ENCODE measurements around the gene LAMP1. TPM values are rescaled to one million over a fixed set of nuclear protein-coding genes. Genes with fewer than 3 reads are reported as not detected.

LAMP1 gene
- total and polyA plus RNA-seq, 9 donors, result 51.7 to 212 (median 144) TPM

DNA sequence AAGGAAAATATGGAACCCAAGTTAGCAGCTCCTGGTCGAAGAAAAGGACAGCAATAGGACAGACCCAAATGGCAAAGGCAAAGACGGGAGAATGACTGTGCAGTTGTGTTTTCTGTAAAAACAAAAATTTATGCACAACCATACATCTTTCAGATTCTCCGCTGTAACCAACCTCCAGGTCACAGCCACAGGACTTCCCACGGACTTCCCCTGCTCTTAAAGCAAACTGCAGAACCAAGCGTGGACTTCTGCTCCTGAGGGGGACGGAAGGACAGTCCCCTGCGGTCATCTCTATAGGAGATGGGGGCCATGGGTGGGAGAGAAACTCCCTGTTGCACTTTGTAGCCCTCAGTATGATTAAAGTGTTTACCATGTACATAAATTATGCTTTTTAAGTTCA, 64.4 kb downstream of the LAMP1 start:
- DNase-seq, result no peak
- WGBS, 3 donors, result 76 to 86% (median 85%) methylated on average over 7 of the region's 7 CpGs
- intact Hi-C loops (cut with DNase I), result loop anchor here in 1 of 4 donors (10.0 kb wide), 1 partner anchor 207 kb away; the partner anchor contains the start of gene PROZ
- H3K36me3 ChIP-seq, result no peaks in the 10 kb centered on the region
- H3K27me3 ChIP-seq, result no peaks in the 10 kb centered on the region
- no peak overlapping the region for H3K4me3 ChIP-seq
- no peak overlapping the region for H3K27ac ChIP-seq
- no peak for TF ChIP-seq EP300 (IDR thresholded peaks at IDR 0.05)
- TF ChIP-seq CTCF (IDR thresholded peaks at IDR 0.05), result no peak
- TF ChIP-seq POLR2A (IDR thresholded peaks at IDR 0.05), result no peak
- peaks cover 15% of the 10 kb centered on the region for H3K4me1 ChIP-seq (ENCODE audit: insufficient read depth)
- no peaks in the 10 kb centered on the region for H3K9me3 ChIP-seq

DNA sequence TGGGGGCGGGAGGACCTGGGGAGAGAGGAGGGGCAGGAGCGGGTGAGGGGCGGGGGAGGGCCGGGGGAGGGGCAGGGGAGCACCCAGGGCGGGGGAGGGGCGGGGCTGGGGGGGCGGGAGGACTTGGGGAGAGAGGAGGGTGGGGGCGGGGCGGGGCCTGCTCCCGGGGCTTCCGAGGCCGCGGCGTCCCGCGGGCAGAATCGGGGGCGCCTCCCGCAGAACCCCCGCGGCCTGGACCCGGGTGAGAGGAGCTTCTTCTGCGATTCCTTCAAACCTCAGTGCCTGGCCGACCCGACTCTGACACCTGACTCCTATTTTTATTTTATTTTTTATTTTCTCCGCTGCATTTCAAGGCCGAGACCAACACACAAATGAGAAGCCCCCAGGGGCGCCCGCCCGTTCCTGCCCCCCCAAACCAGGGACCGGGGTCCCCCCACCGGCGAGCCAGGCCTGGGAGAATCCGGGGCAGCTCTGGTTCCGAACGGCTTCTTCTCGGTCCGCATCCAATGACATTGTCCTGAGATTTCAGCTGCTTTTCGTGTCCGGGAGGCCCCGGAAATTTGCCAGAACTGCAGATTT, 67.4 kb downstream of the LAMP1 start:
- H3K4me1 ChIP-seq (ENCODE audit: insufficient read depth), result peaks cover 15% of the 10 kb centered on the region
- H3K4me3 ChIP-seq, result peak overlapping the region; percentile 48
- whole genome bisulfite sequencing, 3 donors, result 1 to 4% (median 3%) methylated on average over 32 to 35 of the region's 41 CpGs
- no peaks in the 10 kb centered on the region for H3K27me3 ChIP-seq
- intact Hi-C loops (cut with DNase I), result loop anchor here in 1 of 4 donors (2.0 to 10.0 kb wide), 2 partner anchors 68 to 210 kb away; partner anchors contain the start of genes LAMP1 and PROZ
- TF ChIP-seq POLR2A (IDR thresholded peaks at IDR 0.05) (no peak), EP300 (IDR thresholded peaks at IDR 0.05) (no peak), CTCF (IDR thresholded peaks at IDR 0.05) (no peak)
- peak in 2 of 5 donors; percentile 69 to 77 for DNase-seq
- H3K27ac ChIP-seq, result peak overlapping the region; percentile 66 to 80
- no peaks in the 10 kb centered on the region for H3K36me3 ChIP-seq
- H3K9me3 ChIP-seq, result no peaks in the 10 kb centered on the region

- DNase-seq, result peak; percentile 48 to 74 (median 57)
- WGBS, 3 donors, result 75 to 89% (median 80%) methylated on average over 30 to 41 of the region's 41 CpGs
- Histone ChIP-seq H3K36me3 (no peaks in the 10 kb centered on the region), H3K27ac (peak overlapping the region; percentile 66 to 80), H3K4me3 (peak overlapping the region; percentile 48), H3K4me1 (ENCODE audit: insufficient read depth) (peaks cover 15% of the 10 kb centered on the region), H3K27me3 (no peaks in the 10 kb centered on the region), H3K9me3 (no peaks in the 10 kb centered on the region)
- intact Hi-C loops (cut with DNase I), result loop anchor here in 1 of 4 donors (2.0 to 10.0 kb wide), 2 partner anchors 68 to 210 kb away; partner anchors contain the start of genes LAMP1 and PROZ
- TF ChIP-seq EP300 (IDR thresholded peaks at IDR 0.05), result no peak
- TF ChIP-seq CTCF (IDR thresholded peaks at IDR 0.05), result no peak
- TF ChIP-seq POLR2A (IDR thresholded peaks at IDR 0.05), result no peak
These were observed 68.0 kb downstream of the LAMP1 start for GRCh38 chr13:113364901-113365582.

DNA sequence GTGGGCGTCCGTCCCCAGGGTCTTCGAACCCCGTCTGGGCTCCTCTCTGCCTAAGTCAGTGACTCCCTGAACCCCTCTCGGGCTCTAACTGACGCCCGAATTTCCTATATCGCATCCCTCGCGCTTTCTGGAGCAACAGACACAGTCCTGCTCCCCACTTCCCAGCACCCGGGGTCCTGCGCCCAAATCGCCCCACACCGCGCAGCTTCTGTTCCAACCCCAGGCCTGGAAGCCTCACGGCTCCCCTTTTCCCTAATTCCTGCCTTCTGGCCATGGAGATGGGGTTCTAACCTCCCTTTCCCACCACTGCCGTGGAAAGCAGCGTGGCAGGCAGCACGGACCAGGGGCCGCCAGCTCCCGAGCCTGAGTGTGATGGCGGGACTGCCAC, 68.5 kb downstream of the LAMP1 start:
- H3K27ac ChIP-seq, result no peak overlapping the region
- H3K4me1 ChIP-seq (ENCODE audit: insufficient read depth), result peaks cover 15% of the 10 kb centered on the region
- WGBS, 3 donors, result 95 to 96% (median 95%) methylated on average over 22 of the region's 22 CpGs
- intact Hi-C loops (cut with DNase I), result loop anchor here in 1 of 4 donors (2.0 to 10.0 kb wide), 2 partner anchors 69 to 211 kb away; partner anchors contain the start of genes LAMP1 and PROZ
- peak in 2 of 5 donors; percentile 28 to 47 for DNase-seq
- TF ChIP-seq POLR2A (IDR thresholded peaks at IDR 0.05) (no peak), CTCF (IDR thresholded peaks at IDR 0.05) (no peak), EP300 (IDR thresholded peaks at IDR 0.05) (no peak)
- H3K36me3 ChIP-seq, result no peaks in the 10 kb centered on the region
- H3K4me3 ChIP-seq, result no peak overlapping the region
- no peaks in the 10 kb centered on the region for H3K27me3 ChIP-seq
- H3K9me3 ChIP-seq, result no peaks in the 10 kb centered on the region

Measured in ovary (tissue), 9 donors.